ENCODE results near the gene DYNLT2.

DNA sequence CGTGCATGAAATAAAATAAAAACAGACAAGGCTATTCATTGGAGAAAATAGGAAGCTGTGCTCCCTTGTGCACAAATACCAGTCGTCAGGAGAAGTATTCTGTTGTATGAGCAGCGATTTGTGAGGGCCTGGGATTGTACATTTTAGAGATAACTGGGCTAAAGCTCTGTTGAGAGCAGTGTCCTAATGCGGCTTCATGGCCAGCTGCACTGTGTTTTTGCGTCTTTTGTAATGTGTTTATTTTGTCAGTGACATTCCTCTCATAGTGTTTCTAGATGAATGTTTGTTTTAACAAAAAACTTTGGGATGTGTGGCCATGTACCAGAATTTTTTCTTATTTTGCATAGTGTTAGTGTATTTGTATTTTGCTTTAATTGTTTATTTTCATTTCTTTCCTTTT, 14.9 kb upstream of the DYNLT2 start:
- TF ChIP-seq, protein P1, sequence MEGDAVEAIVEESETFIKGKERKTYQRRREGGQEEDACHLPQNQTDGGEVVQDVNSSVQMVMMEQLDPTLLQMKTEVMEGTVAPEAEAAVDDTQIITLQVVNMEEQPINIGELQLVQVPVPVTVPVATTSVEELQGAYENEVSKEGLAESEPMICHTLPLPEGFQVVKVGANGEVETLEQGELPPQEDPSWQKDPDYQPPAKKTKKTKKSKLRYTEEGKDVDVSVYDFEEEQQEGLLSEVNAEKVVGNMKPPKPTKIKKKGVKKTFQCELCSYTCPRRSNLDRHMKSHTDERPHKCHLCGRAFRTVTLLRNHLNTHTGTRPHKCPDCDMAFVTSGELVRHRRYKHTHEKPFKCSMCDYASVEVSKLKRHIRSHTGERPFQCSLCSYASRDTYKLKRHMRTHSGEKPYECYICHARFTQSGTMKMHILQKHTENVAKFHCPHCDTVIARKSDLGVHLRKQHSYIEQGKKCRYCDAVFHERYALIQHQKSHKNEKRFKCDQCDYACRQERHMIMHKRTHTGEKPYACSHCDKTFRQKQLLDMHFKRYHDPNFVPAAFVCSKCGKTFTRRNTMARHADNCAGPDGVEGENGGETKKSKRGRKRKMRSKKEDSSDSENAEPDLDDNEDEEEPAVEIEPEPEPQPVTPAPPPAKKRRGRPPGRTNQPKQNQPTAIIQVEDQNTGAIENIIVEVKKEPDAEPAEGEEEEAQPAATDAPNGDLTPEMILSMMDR (IDR thresholded peaks at IDR 0.05; ENCODE audit: poor library complexity) = no peak
- TF ChIP-seq EZH2 (IDR thresholded peaks at IDR 0.05; ENCODE audit: borderline replicate concordance) = no peak

All from hepatocyte (in vitro differentiated cells).